Measurements from ENCODE around the gene P2RX2. TPM values are rescaled to one million over a fixed set of nuclear protein-coding genes. Genes with fewer than 3 reads are reported as not detected.

P2RX2 gene
- total and polyA plus RNA-seq, 2 of the 4 experiments (the other 2 are of a cell fraction), result not detected

DNA sequence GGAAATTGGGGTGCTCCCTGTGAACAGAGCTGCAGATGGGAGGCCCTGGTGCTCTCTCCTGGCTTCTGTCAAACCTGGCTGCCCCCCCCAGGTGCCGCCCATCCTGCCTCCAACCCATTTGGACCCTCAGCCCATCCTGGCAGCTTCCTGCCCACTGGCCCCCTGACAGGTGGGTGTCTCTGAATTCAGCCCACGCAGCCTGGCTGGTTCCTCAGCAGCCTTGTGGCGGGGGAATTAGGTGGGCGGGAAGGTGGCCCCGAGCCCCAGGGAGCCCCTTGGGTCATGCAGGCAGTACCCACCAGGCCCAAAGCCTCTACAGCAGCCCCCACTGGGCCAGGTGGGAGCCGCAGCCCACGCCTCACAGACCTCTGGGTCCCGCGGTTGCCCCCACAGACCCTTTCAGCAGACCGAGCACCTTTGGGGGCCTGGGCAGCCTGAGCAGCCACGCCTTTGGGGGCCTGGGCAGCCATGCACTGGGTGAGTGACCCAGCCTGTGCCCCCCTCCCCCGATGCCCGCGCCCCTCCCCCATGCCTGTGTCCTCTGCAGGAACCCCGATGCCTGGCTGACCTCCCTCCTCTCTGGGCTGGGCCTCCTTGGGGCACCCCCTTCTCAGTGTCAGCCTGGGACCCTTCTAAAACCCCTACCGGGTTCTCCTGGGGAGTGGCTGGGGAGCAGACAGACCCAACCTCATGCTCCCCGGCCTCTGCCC is 37.1 kb upstream of the P2RX2 start:
- H4K20me1 ChIP-seq (ENCODE audit: insufficient read depth, low read length), result no peaks in the 10 kb centered on the region
- no peak overlapping the region for H2BK5ac ChIP-seq (ENCODE audit: low read depth, low read length, poor library complexity, severe bottlenecking)
- peaks cover 27% of the 10 kb centered on the region for H3K36me3 ChIP-seq (ENCODE audit: control insufficient read depth, insufficient read depth, low read length)
- ChIA-PET CTCF (no interaction called here), POLR2A (ENCODE audit: unreplicated experiment) (no interaction called here)
- DNase-seq, result no peak
- no peak overlapping the region for H2BK120ac ChIP-seq (ENCODE audit: low read depth, low read length)
- no peak overlapping the region for H4K91ac ChIP-seq (ENCODE audit: insufficient read depth, low read depth, low read length)
- H4K8ac ChIP-seq (ENCODE audit: low read depth in 2 of 2, low read length in 2 of 2), result no peak overlapping the region
- H4K5ac ChIP-seq (ENCODE audit: low read depth, low read length), result no peak overlapping the region
- H2BK20ac ChIP-seq (ENCODE audit: low read depth, low read length), result no peak overlapping the region
- H3K9me1 ChIP-seq (ENCODE audit: insufficient read depth, low read length), result no peaks in the 10 kb centered on the region
- H3K4ac ChIP-seq (ENCODE audit: low read depth, low read length), result no peak overlapping the region
- H3K9me3 ChIP-seq (ENCODE audit: control insufficient read depth, insufficient read depth, low read length), result no peaks in the 10 kb centered on the region
- H3K27me3 ChIP-seq (ENCODE audit: control insufficient read depth, insufficient read depth, low read length), result no peaks in the 10 kb centered on the region
- in situ Hi-C loops (cut with MboI; ENCODE audit: low sequenced_read_pairs) (no loop called here), dilution Hi-C loops (cut with HindIII; ENCODE audit: low sequenced_read_pairs, unreplicated experiment) (no loop called here), intact Hi-C loops (cut with micrococcal nuclease) (no loop called here)
- 61% methylated on average over 4 of the region's 17 CpGs; no CpG with 5 or more reads in 1 of the 2 experiments for WGBS, 2 experiments (ENCODE audit: extremely low coverage in 2 of 2, insufficient read length in 1 of 2)
- H3K23ac ChIP-seq (ENCODE audit: low read depth, low read length), result no peak overlapping the region
- H2AFZ ChIP-seq (replicated peaks; ENCODE audit: low read length, poor library complexity), result no peak overlapping the region
- no peaks in the 10 kb centered on the region for H3K4me1 ChIP-seq (ENCODE audit: control insufficient read depth, insufficient read depth, low read length)
- no TSS peak for BruUV-seq (replicated peaks)
- no peak overlapping the region for H2AK5ac ChIP-seq (ENCODE audit: low read depth, low read length)
- no peak overlapping the region for H3K18ac ChIP-seq (ENCODE audit: low read depth, low read length)
- no peak overlapping the region for H3K4me3 ChIP-seq (ENCODE audit: insufficient read depth, low read depth, low read length)
- H2AK9ac ChIP-seq (replicated peaks; ENCODE audit: low read depth, low read length, poor library complexity), result no peak overlapping the region
- no peak overlapping the region for H3K9ac ChIP-seq (ENCODE audit: low read depth, low read length)
- no peaks in the 10 kb centered on the region for H3K79me1 ChIP-seq (ENCODE audit: low read depth in 1 of 2, low read length in 2 of 2)
- H3K56ac ChIP-seq (ENCODE audit: extremely low read depth, insufficient read depth, low read length), result no peak overlapping the region
- no peak overlapping the region for H3K27ac ChIP-seq (ENCODE audit: insufficient read depth, low read length)
- no peak for ATAC-seq (ENCODE audit: low read depth)
- TF ChIP-seq RAD21 (IDR thresholded peaks at IDR 0.05; ENCODE audit: low read length) (no peak), FOS (IDR thresholded peaks at IDR 0.05; ENCODE audit: low read depth, low read length) (no peak), NFE2L2 (IDR thresholded peaks at IDR 0.05; ENCODE audit: low read depth, low read length) (no peak), CHD1 (IDR thresholded peaks at IDR 0.05; ENCODE audit: low read depth, low read length) (no peak), CEBPB (IDR thresholded peaks at IDR 0.05; ENCODE audit: low read depth, low read length) (no peak), POLR2A (IDR thresholded peaks at IDR 0.05; ENCODE audit: low read depth, low read length) (no peak), MXI1 (IDR thresholded peaks at IDR 0.05; ENCODE audit: borderline replicate concordance, low read depth, low read length) (no peak), BHLHE40 (IDR thresholded peaks at IDR 0.05; ENCODE audit: low read depth, low read length) (no peak), RCOR1 (IDR thresholded peaks at IDR 0.05; ENCODE audit: insufficient replicate concordance, low read length) (no peak), RFX5 (IDR thresholded peaks at IDR 0.05; ENCODE audit: low read depth, low read length) (no peak)
- TF ChIP-seq, protein P1, sequence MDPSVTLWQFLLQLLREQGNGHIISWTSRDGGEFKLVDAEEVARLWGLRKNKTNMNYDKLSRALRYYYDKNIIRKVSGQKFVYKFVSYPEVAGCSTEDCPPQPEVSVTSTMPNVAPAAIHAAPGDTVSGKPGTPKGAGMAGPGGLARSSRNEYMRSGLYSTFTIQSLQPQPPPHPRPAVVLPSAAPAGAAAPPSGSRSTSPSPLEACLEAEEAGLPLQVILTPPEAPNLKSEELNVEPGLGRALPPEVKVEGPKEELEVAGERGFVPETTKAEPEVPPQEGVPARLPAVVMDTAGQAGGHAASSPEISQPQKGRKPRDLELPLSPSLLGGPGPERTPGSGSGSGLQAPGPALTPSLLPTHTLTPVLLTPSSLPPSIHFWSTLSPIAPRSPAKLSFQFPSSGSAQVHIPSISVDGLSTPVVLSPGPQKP (IDR thresholded peaks at IDR 0.05; ENCODE audit: borderline replicate concordance, low read depth, low read length), result no peak
- H3K14ac ChIP-seq (replicated peaks; ENCODE audit: low read depth, low read length), result no peak overlapping the region
- H2BK15ac ChIP-seq (ENCODE audit: low read depth, low read length), result no peak overlapping the region
- no peak overlapping the region for H3K4me2 ChIP-seq (ENCODE audit: low read depth, low read length)

Data from IMR-90 (cell line).